Retinal pigment epithelial cell (primary cell): Measurements from ENCODE around the gene STARD10.

Source experiments
- DNase-seq: peaks from one replicate; pipeline ENCODE4 v3.0.0-alpha.2; 2010; ENCODE audit warnings: low read depth
- H3K4me3 ChIP-seq: 2 replicates; pipeline ENCODE4 v1.5.1; 2011; ENCODE audit warnings: mild to moderate bottlenecking, low read length, control low read depth, moderate library complexity
- TF ChIP-seq, protein P1 (sequence below): conservative IDR thresholded peaks from 2 replicates; pipeline ENCODE4 v1.5.1; 2011; ENCODE audit warnings: low read depth, low read length, control low read depth, inconsistent platforms

Gene STARD10

GRCh38 chr11:72788241-72788640 is 5.6 kb downstream of the STARD10 start:
- DNase-seq = no peak
- TF ChIP-seq, protein P1, sequence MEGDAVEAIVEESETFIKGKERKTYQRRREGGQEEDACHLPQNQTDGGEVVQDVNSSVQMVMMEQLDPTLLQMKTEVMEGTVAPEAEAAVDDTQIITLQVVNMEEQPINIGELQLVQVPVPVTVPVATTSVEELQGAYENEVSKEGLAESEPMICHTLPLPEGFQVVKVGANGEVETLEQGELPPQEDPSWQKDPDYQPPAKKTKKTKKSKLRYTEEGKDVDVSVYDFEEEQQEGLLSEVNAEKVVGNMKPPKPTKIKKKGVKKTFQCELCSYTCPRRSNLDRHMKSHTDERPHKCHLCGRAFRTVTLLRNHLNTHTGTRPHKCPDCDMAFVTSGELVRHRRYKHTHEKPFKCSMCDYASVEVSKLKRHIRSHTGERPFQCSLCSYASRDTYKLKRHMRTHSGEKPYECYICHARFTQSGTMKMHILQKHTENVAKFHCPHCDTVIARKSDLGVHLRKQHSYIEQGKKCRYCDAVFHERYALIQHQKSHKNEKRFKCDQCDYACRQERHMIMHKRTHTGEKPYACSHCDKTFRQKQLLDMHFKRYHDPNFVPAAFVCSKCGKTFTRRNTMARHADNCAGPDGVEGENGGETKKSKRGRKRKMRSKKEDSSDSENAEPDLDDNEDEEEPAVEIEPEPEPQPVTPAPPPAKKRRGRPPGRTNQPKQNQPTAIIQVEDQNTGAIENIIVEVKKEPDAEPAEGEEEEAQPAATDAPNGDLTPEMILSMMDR = no peak
- H3K4me3 ChIP-seq = no peak overlapping the region

DNA sequence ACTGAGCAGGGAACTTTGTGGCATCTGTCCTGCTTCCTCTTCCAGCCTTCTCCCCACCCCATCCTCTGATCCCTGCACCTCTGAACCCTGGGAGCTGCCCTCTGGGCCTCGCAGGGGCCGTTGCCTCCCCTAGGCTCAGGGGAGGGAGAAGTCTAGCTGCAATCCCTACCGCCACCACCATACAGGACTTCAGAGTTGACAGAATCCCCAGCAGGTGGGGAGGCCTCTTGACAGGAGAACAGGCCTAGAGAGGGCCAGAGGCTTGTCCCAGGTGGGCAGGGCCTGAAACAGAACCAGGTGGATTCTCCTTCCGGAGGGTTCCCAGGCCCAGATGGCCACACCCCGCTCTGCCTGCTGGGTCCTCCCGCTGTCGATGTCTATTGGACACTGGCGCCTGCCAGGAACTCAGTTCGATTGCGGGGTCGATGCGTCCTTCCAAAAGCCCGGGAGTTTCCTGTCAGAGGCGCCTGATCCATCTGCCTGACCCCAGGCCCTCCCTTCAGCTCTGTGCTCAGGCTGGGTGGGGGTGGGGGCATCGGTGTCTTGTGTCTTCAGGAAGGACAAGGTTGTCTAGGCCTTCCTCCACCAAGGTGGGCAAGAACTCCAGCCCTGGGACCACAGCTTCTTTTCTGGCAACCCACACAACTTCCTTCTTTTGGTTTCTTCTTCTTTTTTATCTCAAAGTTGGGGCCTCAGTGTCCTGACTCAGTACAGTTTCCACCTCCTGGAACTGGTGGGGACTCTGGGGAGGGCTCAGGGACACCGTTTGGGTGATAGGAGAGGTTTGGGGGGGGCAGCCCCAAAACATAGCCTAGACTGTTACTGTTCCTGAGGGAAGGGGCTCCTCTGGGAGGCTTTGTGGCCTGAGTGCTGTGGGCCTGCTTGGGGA is 6.4 kb downstream of the STARD10 start:
- H3K4me3 ChIP-seq = no peak overlapping the region
- DNase-seq = no peak

GRCh38 chr11:72786305-72787215 is 7.3 kb downstream of the STARD10 start:
- H3K4me3 ChIP-seq = no peak overlapping the region
- DNase-seq = no peak
- TF ChIP-seq, protein P1 = no peak

More for the DNA sequence above, 6.4 kb downstream of the STARD10 start:
- TF ChIP-seq, protein P1 = no peak

DNA sequence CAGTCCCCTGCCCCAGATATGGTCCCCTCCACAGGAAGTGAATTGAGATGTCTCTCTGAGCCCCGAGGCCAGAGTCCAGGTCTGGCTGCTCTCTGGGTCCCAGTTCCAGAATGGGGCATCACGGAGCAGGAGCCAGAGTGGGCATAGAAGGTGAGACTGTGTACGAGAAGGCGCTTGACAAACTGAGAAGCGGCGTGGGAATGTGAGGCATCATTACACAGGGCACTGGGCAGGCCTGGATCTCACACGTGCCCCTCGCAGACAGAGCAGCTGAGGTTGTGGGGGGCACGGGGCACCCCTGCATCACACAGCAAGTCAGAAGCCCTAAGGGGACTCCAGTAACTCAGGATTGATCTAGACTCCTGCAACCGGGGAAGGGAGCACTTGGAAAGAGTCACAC is 9.2 kb downstream of the STARD10 start:
- no peak overlapping the region for H3K4me3 ChIP-seq
- DNase-seq = no peak
- TF ChIP-seq, protein P1 = no peak

GRCh38 chr11:72783144-72783905 is 10.5 kb downstream of the STARD10 start:
- no peak overlapping the region for H3K4me3 ChIP-seq
- TF ChIP-seq, protein P1 = no peak
- DNase-seq = no peak

DNA sequence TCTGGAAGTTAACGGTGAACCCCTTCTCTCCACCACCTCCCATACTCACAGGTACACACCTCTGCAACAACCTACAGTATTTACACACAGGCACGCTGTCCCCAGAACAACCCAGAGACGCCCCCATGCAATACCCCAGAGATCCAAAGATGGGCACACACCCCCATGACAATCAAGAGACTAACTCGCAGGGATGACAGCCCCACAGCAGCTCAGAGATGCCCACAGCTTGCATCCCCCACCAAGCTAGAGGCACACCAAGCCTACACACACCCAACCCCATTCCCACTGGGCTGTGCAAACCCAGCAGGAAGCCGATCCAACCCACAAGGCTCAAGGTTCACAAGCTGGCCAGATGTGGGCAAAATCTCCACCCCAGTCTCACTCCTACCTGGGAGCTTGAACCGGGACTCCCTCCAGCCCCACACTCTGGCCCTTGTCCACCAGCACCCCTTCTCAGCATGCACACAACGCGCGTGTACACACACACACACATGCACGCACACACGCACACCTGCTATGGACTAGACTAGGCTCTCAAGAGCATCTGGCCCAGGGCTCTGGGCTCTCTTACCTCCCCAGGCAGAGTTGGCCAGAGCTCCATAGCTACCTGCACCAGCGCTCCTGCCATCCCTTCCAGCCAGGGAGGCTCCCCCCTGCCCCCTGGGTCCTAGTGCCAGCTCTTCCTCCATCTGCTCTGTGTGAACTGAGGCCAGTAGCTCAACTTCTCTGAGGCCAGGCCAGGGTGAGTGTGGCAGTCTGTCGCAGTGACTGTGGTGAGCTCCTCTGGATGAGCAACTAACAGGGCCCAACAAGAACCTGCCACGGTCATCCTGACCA is 11.5 kb downstream of the STARD10 start:
- H3K4me3 ChIP-seq = peak overlapping the region; percentile 32
- TF ChIP-seq, protein P1 = no peak
- DNase-seq = no peak
